HG03045 (cell line): ENCODE measurements around the gene CCDC51.
"Not testable (repeated sequence)": the region's sequence is repeated elsewhere in the genome, so short reads cannot be mapped to it uniquely, and the experiment has no call there.

Source experiments
- ATAC-seq: cut with Tn5 transposase; IDR thresholded peaks from one replicate; pipeline ENCODE4 v1.9.1; 2021; ENCODE audit warnings: mild to moderate bottlenecking, moderate library complexity; ENCODE audit not compliant: unreplicated experiment

Gene CCDC51

GRCh38 chr3:48466386-48467109 is 26.6 kb upstream of the CCDC51 start:
- no peak for ATAC-seq

- peak; percentile 70 for ATAC-seq
Measured at GRCh38 chr3:48465531-48466378, 25.8 kb upstream of the CCDC51 start.

GRCh38 chr3:48465237-48465530 is 25.3 kb upstream of the CCDC51 start:
- ATAC-seq: no peak

GRCh38 chr3:48464713-48465221 is 24.8 kb upstream of the CCDC51 start:
- no peak for ATAC-seq

- no peak for ATAC-seq
Measured at GRCh38 chr3:48463703-48464102, 23.8 kb upstream of the CCDC51 start.

- ATAC-seq: not testable (repeated sequence)
Measured at GRCh38 chr3:48461767-48462166, 21.8 kb upstream of the CCDC51 start.

DNA sequence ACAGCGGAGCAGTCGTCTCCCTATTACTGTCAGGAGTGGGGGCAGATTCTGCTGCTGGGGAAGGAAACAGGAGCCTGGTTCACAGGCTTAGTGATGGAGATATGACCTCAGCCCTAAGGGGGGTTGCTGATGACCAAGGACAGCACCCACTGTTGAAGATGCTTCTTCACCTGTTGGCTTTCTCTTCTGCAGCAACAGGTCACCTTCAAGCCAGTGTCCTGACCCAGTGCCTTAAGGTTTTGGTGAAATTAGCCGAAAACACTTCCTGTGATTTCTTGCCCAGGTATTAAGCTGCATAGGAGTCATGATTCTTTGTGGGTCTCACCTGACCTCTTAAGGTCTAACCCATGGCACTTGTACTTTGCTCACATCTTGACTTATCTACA is 20.6 kb upstream of the CCDC51 start:
- no peak for ATAC-seq

- no peak for ATAC-seq
Measured at GRCh38 chr3:48459773-48460516, 20.0 kb upstream of the CCDC51 start.

DNA sequence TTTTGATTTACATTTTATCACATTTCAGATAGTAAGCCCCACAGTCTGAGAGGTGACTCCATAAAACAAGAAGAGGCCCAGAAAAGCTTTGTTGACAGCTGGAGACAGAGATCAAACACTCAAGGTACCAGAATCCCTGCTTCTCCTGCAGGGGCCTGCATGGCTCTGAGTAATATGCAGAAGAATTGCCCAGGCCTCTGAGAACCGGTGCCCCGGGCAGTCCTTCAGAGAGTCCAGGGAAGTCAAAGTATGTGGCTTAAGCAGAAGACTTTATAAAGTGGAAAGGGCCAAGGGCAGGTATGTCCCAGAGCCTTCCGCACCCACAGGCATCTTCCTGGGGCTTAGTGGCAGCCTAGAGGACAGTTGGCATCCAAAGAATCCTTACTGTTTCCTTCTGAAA is 19.4 kb upstream of the CCDC51 start:
- no peak for ATAC-seq

- ATAC-seq: no peak
Measured at GRCh38 chr3:48456456-48456855, 16.5 kb upstream of the CCDC51 start.

DNA sequence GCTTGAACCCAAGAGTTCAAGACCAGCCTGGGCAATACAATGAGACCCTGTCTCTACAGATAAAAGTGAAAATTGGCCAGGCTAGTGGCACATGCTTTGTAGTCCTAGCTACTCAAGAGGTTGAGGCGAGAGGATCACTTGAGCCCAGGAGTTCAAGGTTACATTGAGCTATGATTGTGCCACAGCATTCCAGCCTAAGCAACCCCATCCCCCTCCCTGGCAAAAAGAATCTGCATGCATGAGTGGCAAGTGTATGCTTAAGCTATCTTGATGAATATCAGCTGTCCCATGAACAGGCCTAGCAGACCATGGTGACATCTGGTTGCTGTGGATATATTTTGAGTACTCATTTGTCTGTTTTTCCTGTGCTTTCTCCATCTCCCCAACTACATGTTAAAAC is 11.4 kb upstream of the CCDC51 start:
- ATAC-seq: no peak

DNA sequence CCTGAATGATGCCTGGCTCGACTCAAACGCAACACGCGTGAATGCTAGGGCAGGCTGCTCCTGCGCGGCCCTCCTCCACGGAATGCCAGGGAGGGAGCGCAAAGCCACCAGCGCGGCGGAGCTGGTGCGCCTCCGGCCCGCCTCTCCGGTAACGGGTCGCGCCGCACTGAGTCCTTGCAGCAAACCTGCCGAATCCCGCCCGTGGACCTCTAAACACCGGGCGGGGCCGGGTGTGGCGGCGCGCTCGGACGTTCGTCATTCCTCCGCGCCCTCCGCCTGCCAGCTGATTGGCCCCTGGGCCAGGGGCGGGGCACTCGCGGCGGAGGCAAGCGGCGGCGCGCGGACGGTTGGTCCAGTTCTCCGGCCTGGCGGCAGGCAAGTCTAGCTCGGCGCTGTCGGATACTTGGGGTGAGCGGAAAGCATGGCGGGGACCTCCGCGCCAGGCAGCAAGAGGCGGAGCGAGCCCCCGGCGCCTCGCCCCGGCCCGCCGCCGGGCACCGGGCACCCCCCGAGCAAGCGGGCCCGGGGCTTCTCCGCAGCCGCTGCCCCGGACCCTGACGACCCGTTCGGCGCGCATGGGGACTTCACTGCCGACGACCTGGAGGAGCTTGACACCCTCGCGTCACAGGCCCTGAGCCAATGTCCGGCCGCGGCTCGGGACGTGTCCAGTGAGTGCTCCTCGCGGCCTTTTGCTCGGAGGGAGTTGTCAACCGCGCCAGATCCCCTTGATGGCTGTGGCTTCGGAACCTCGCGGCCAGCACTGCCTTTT is 6.7 kb upstream of the CCDC51 start, which contains the start of gene ATRIP:
Gene ATRIP (plus strand): TSS at position 313 of the 769 bp plus-strand sequence. CDS start 109 bp downstream, at position 422.
- ATAC-seq: peak; percentile 94

DNA sequence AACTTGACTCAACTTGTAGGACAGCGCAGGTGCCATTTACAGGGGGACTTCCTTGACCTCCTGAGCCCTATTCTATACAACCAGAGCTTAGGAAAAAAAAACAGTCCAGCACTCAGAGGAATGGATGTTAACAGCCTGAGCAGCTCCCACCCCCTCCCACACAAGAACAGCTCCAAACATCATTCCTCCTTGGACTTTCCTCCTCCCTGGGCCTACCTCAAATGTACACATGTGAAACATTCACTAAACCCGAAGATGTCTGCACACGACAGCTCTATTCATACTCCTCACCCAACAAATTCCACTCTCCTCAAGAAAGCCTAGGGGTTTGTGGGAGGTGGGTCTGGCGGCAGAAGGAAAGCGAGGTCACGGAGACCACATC is 6.1 kb upstream of the CCDC51 start:
- ATAC-seq: no peak

DNA sequence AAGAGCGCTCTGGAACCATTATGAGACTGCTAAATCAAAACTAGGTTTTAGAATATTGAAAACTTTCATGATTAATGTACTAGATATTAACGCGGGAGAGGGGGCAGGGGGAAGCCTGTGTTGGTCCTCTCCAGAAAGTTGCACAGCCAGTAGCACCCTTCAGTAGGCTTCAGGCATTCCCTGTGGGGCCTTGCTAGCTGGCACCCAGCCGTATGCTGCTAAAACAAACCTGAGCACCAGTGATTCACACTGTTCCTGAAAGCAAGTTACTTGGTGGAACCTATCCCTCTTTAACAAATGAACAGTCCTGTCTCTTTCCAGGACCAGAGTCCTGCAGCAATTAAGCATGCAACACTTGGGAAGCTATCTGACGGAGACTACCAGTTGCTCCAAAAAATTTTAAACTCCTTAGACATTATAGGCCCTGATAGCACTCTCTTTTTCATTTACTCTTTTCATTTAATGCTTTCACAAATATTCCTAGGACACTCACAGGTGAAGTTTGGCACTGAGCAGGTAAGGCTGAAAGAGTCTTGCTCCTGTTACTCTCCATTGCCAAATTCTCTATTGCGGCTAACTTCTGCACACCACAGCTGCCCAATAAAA is 5.5 kb upstream of the CCDC51 start:
- ATAC-seq: no peak

GRCh38 chr3:48441940-48442339 is 2.0 kb upstream of the CCDC51 start:
- no peak for ATAC-seq

- ATAC-seq: peak; percentile 6
Measured at GRCh38 chr3:48440590-48440958, 655 bp upstream of the CCDC51 start.

DNA sequence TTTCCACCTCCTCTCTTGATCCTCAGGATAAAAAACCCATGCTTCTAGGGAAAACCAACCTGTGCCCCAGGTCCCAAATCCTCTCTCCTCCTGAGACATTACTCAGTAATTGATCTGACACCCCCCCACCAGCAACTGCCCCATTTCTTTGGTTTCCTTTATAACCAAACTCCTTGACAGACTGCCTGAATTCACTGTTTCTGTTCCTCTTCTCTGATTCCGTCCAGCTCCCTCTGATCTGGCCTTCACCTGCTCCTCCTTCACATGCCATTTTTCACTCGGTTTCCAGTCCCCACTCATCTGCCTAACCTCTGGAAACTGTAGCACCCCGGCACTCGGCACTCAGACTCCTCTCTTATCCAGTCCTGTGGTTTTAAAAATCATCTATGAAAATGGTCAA is 2.1 kb downstream of the CCDC51 start:
- ATAC-seq: no peak

DNA sequence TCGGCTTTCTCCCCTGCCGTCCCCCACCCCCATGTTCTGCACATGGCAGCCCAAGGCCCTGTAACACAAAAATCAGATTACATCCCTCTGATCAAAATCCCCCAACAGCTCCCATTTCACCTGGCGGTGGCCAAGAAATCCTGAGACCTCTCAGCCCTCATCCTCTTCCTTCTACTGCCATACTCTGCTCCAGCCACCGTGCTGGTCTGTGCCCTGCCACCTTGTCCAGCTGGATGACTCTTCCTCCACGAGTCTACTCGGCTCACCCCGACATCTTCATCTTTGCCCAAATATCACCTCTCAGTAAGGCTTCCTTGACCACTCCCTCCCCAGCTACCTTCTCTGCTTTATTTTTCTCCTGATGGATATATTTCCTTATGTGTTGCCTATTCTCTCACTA is 3.1 kb downstream of the CCDC51 start:
- ATAC-seq: no peak

- no peak for ATAC-seq
Measured at GRCh38 chr3:48436477-48436787, 3.5 kb downstream of the CCDC51 start.

GRCh38 chr3:48435774-48436476 is 4.0 kb downstream of the CCDC51 start:
- ATAC-seq: no peak
